Measurements from ENCODE around the gene CD40LG. TPM values are rescaled to one million over a fixed set of nuclear protein-coding genes. Genes with fewer than 3 reads are reported as not detected.

The CD40LG gene
- total RNA-seq, 4 donors from 2014 or later: 0.20 to 1.3 TPM; not detected in 2

- TF ChIP-seq EP300 (IDR thresholded peaks at IDR 0.05): no peak
- TF ChIP-seq POLR2A (IDR thresholded peaks at IDR 0.05): no peak
- TF ChIP-seq CTCF (IDR thresholded peaks at IDR 0.05): no peak
- H3K36me3 ChIP-seq: no peaks in the 10 kb centered on the region
Measured at GRCh38 chrX:136643243-136643642, 4.7 kb upstream of the CD40LG start.

GRCh38 chrX:136646602-136647239 is 1.2 kb upstream of the CD40LG start:
- WGBS, 2 donors: 60 to 90% methylated on average over 5 of the region's 5 CpGs
- no peaks in the 10 kb centered on the region for H3K4me1 ChIP-seq
- no peak overlapping the region for H3K4me3 ChIP-seq
- no peak overlapping the region for H3K27ac ChIP-seq
- no peaks in the 10 kb centered on the region for H3K9me3 ChIP-seq
- no peak for DNase-seq (ENCODE audit: low spot score in 2 of 2)
- no peaks in the 10 kb centered on the region for H3K36me3 ChIP-seq
- TF ChIP-seq CTCF (IDR thresholded peaks at IDR 0.05): no peak
- TF ChIP-seq POLR2A (IDR thresholded peaks at IDR 0.05): no peak
- no peak for TF ChIP-seq EP300 (IDR thresholded peaks at IDR 0.05)
- peaks cover 0 to 4% of the 10 kb centered on the region in 2 donors for H3K27me3 ChIP-seq

More at GRCh38 chrX:136643243-136643642, 4.7 kb upstream of the CD40LG start:
- Histone ChIP-seq H3K9me3 (no peaks in the 10 kb centered on the region), H3K4me1 (no peaks in the 10 kb centered on the region), H3K4me3 (no peak overlapping the region), H3K27ac (no peak overlapping the region), H3K27me3 (peaks cover 0 to 4% of the 10 kb centered on the region in 2 donors)
- DNase-seq (ENCODE audit: low spot score in 2 of 2): no peak
- 67 to 86% methylated on average over 1 of the region's 1 CpG for WGBS, 2 donors

- no peaks in the 10 kb centered on the region for H3K4me1 ChIP-seq
- no peaks in the 10 kb centered on the region for H3K36me3 ChIP-seq
- H3K27ac ChIP-seq: no peak overlapping the region
- TF ChIP-seq CTCF (IDR thresholded peaks at IDR 0.05): no peak
- no peak for TF ChIP-seq POLR2A (IDR thresholded peaks at IDR 0.05)
- no peak for TF ChIP-seq EP300 (IDR thresholded peaks at IDR 0.05)
- H3K9me3 ChIP-seq: no peaks in the 10 kb centered on the region
- no peaks in the 10 kb centered on the region for H3K27me3 ChIP-seq
- 85 to 89% methylated on average over 3 of the region's 3 CpGs for WGBS, 2 donors
- H3K4me3 ChIP-seq: no peak overlapping the region
- no peak for DNase-seq (ENCODE audit: low spot score in 2 of 2)
Measured at GRCh38 chrX:136650811-136651210, 2.9 kb downstream of the CD40LG start.

- Histone ChIP-seq H3K4me3 (no peak overlapping the region), H3K27me3 (no peaks in the 10 kb centered on the region), H3K4me1 (no peaks in the 10 kb centered on the region), H3K36me3 (no peaks in the 10 kb centered on the region), H3K9me3 (no peaks in the 10 kb centered on the region), H3K27ac (no peak overlapping the region)
- 58 to 73% methylated on average over 6 of the region's 6 CpGs for WGBS, 2 donors
- peak in 1 of 2 donors; percentile 5 for DNase-seq (ENCODE audit: low spot score in 2 of 2)
- TF ChIP-seq CTCF (IDR thresholded peaks at IDR 0.05) (no peak), POLR2A (IDR thresholded peaks at IDR 0.05) (no peak), EP300 (IDR thresholded peaks at IDR 0.05) (no peak)
Measured at GRCh38 chrX:136652822-136653723, 5.1 kb downstream of the CD40LG start.

Measured in tibial nerve (tissue), 4 donors.